Activated CD4-positive, alpha-beta T cell treated with anti-CD3 and anti-CD28 coated beads, Interleukin-2, amount 50 U/mL, for 48 hours (primary cell): ENCODE measurements around the gene SWI5.
A peak's percentile ranks its signal among the peaks of the same experiment; 100 is the strongest.

ENCODE experiments used
- DNase-seq, 2 experiments: peaks; one replicate each; pipeline ENCODE4 v3.0.0-alpha.2; 2020

Gene SWI5

GRCh38 chr9:128322404-128323211, 46.5 kb downstream of the SWI5 start, which contains the start of the genes COQ4 and TRUB2:
Gene COQ4 (plus strand): TSS chr9:128322839. CDS start chr9:128322859, 20 bp downstream.
Gene TRUB2 (minus strand): TSS chr9:128322447. CDS start chr9:128322408, 39 bp downstream.
- peak; percentile 93 to 94 for DNase-seq

- DNase-seq, result no peak
Observed at GRCh38 chr9:128323212-128323730, 47.2 kb downstream of the SWI5 start.

- DNase-seq, result no peak
Observed at GRCh38 chr9:128323791-128324190, 47.7 kb downstream of the SWI5 start.

- no peak for DNase-seq
Observed at GRCh38 chr9:128324401-128324800, 48.3 kb downstream of the SWI5 start.

GRCh38 chr9:128325629-128326028, 49.6 kb downstream of the SWI5 start:
- no peak for DNase-seq

GRCh38 chr9:128333451-128333869, 57.4 kb downstream of the SWI5 start:
- no peak for DNase-seq

GRCh38 chr9:128335161-128335560, 59.1 kb downstream of the SWI5 start:
- DNase-seq, result no peak

- no peak for DNase-seq
Observed at GRCh38 chr9:128335914-128336313, 59.8 kb downstream of the SWI5 start.

- no peak for DNase-seq
Observed at GRCh38 chr9:128337936-128338335, 61.9 kb downstream of the SWI5 start.
